ENCODE results near the gene PAPLN.

PAPLN gene

GRCh38 chr14:73236752-73237218 is 521 bp upstream of the PAPLN start:
- ATAC-seq (replicated peaks) = peak in 1 of 2 donors; percentile 1
- Mint-ChIP-seq H3K4me3 (peak overlapping the region; percentile 79 to 82), H3K27me3 (peaks cover 66 to 77% of the 10 kb centered on the region in 2 donors), H3K9me3 (no peaks in the 10 kb centered on the region), H3K36me3 (peaks cover 0 to 4% of the 10 kb centered on the region in 2 donors), H3K27ac (no peak overlapping the region), H3K4me1 (peaks cover 41 to 60% of the 10 kb centered on the region in 2 donors)
- no peak for DNase-seq

DNA sequence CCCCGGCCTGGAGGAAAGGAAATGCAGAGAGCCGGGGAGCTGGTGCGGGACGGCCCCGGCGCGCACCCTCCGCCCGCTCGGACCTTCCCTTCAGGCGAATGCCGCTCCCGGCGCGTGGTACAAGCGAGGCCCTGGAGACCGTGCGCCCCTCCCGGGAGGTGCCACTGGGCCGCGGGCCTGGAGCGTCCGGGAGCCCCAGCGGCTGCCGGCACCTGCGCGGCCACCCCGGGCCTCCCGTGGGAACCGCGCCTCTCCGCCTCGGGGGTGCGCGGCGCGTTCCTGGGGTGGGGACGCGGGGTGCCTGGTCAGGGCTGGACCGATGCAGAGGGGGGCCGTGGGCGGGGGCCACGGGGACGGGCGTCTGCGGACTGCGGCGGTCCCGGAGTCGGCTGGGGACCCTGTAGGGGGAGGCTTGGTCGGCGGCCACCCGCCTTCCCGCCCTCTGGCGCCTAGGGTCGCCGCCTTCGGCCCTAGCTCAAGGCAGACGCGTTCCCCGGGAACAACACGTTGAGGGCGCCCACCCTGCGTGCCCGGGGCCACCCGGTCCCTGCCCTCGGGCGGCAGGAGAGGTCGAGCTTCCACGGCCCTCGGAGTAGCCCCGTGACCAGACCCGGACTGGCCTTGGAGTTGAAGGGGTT is 599 bp downstream of the PAPLN start:
- Mint-ChIP-seq H3K4me3 (peak overlapping the region; percentile 70 to 79), H3K27ac (no peak overlapping the region), H3K4me1 (peaks cover 48 to 71% of the 10 kb centered on the region in 2 donors), H3K9me3 (no peaks in the 10 kb centered on the region), H3K27me3 (peaks cover 71 to 85% of the 10 kb centered on the region in 2 donors), H3K36me3 (peaks cover 0 to 4% of the 10 kb centered on the region in 2 donors)
- peak; percentile 15 to 22 for ATAC-seq (replicated peaks)
- no peak for DNase-seq

- Mint-ChIP-seq H3K4me3 (peak overlapping the region; percentile 70 to 77), H3K4me1 (peaks cover 51 to 77% of the 10 kb centered on the region in 2 donors), H3K36me3 (peaks cover 0 to 4% of the 10 kb centered on the region in 2 donors), H3K27me3 (peaks cover 72 to 89% of the 10 kb centered on the region in 2 donors), H3K27ac (no peak overlapping the region), H3K9me3 (no peaks in the 10 kb centered on the region)
- ATAC-seq (replicated peaks) (no peak), DNase-seq (no peak)
These were observed 1.1 kb downstream of the PAPLN start for GRCh38 chr14:73238424-73238852.

- Mint-ChIP-seq H3K27me3 (peaks cover 71 to 88% of the 10 kb centered on the region in 2 donors), H3K27ac (no peak overlapping the region), H3K4me3 (no peak overlapping the region), H3K36me3 (peaks cover 0 to 4% of the 10 kb centered on the region in 2 donors), H3K9me3 (no peaks in the 10 kb centered on the region), H3K4me1 (peaks cover 55 to 82% of the 10 kb centered on the region in 2 donors)
- no peak for DNase-seq
- peak in 1 of 2 donors; percentile 19 for ATAC-seq (replicated peaks)
These were observed 1.6 kb downstream of the PAPLN start for GRCh38 chr14:73238941-73239340.

- H3K4me3 Mint-ChIP-seq = peak overlapping the region; percentile 29 to 44
- ATAC-seq (replicated peaks) = no peak
- H3K27ac Mint-ChIP-seq = no peak overlapping the region
These were observed 2.3 kb downstream of the PAPLN start for GRCh38 chr14:73239393-73240241.

DNA sequence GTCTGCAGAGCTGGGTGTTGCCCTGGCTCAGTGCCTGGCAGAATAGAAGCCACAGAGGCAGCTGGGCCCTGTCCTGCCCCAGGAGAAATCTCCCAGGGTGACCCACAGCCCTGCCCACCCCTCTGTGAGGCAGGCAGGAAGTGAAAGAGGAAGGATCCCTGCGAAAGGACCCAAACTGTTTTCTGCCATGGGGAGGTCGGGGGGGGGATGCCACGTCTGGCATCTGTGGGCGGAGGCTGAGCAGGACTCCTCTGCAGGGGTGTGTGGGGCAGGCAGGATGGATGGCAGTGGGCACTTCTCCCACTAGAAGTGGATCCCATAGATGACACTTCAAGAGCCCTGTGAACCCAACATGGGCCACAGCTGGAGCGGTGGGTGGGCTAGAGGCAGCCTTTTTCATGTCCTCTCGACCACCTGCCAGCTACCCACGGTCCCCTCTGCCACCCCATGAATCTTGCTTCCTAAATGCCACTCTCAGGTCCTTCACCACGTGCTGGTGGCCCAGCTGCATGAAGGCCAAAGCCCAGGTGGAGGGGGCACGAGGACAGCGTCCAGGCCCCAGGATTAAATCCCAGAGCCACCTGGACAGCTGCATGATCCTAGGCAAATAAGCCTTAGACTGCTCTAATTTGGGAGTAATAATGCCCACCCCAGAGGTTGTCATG is 3.6 kb downstream of the PAPLN start:
- Mint-ChIP-seq H3K27ac (no peak overlapping the region), H3K4me1 (peaks cover 56 to 82% of the 10 kb centered on the region in 2 donors), H3K4me3 (peak overlapping the region in 1 of 2 donors; percentile 21), H3K9me3 (no peaks in the 10 kb centered on the region), H3K27me3 (peaks cover 63 to 68% of the 10 kb centered on the region in 2 donors), H3K36me3 (peaks cover 0 to 4% of the 10 kb centered on the region in 2 donors)
- ATAC-seq (replicated peaks) (peak; percentile 38 to 40), DNase-seq (no peak)

More at GRCh38 chr14:73239393-73240241, 2.3 kb downstream of the PAPLN start:
- Mint-ChIP-seq H3K9me3 (no peaks in the 10 kb centered on the region), H3K4me1 (peaks cover 57 to 82% of the 10 kb centered on the region in 2 donors), H3K36me3 (peaks cover 0 to 4% of the 10 kb centered on the region in 2 donors), H3K27me3 (peaks cover 72 to 81% of the 10 kb centered on the region in 2 donors)
- DNase-seq = no peak

DNA sequence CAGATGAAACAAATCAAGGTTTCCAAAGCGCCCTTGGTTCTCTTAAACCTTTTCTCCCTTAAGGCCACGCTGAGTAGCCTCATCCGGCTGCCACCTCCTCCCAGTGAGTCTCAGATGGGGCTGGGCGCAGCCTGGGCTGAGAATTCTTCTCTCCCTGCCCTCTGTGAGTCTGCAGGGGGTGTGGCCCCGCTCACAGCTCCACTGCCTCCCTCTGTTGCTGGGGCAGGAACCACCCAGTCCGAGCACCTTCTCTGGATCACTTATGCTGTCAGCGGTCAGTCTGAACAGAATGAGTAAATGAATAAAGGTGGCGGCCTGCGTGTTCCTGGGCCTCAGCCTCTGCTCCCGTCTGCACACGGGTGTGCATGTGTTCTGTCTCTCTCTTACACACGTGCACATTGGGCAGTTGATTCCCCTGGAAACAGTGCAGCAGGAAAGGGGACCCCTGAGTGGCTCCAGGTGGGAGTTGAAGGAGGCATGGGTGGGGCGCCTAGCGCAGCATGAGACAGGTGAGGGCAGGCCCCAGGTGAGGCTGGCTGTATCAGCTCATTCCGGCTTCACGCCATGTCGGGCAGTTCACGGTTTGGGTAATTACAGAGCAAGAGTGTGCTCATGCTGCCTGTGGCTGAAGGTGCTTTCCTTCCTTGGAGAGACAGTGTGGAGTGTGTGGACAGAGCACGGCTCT is 4.3 kb downstream of the PAPLN start:
- ATAC-seq (replicated peaks) (no peak), DNase-seq (no peak)
- Mint-ChIP-seq H3K27me3 (peaks cover 56 to 61% of the 10 kb centered on the region in 2 donors), H3K4me1 (peaks cover 51 to 82% of the 10 kb centered on the region in 2 donors), H3K4me3 (no peak overlapping the region), H3K27ac (no peak overlapping the region), H3K9me3 (no peaks in the 10 kb centered on the region), H3K36me3 (peaks cover 0 to 4% of the 10 kb centered on the region in 2 donors)

DNA sequence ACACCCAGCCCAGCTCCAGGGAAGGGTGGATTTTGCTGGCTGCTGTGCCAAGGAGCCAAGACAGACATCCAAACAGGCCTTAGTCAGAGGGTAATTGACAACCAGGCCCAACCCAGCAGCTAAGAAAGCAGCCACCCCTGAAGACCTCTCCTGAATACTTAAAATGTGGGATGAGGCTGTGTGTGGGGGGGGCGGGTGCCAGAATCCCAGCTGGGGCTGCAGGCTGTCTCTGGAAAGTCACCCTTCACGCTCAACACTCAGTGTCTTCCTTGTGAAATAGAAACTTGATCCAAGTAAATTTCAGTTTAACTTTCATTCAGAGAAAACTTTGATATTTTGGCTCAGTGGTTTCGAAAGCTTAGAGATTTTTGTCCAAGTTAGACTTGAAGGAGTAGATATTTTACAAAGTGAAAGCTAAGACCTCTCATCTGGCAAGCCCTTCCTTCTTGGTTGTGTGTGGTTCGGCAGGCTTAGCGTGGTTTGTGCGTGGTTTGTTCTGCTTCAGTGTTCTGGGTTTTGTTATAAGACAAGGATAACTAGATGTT is 5.1 kb downstream of the PAPLN start:
- ATAC-seq (replicated peaks) (peak; percentile 30 to 49), DNase-seq (no peak)
- Mint-ChIP-seq H3K27ac (no peak overlapping the region), H3K4me3 (peak overlapping the region in 1 of 2 donors; percentile 47), H3K36me3 (peaks cover 0 to 2% of the 10 kb centered on the region in 2 donors), H3K27me3 (peaks cover 51 to 53% of the 10 kb centered on the region in 2 donors), H3K4me1 (peaks cover 51 to 82% of the 10 kb centered on the region in 2 donors), H3K9me3 (peaks cover 1 to 3% of the 10 kb centered on the region in 2 donors)

DNA sequence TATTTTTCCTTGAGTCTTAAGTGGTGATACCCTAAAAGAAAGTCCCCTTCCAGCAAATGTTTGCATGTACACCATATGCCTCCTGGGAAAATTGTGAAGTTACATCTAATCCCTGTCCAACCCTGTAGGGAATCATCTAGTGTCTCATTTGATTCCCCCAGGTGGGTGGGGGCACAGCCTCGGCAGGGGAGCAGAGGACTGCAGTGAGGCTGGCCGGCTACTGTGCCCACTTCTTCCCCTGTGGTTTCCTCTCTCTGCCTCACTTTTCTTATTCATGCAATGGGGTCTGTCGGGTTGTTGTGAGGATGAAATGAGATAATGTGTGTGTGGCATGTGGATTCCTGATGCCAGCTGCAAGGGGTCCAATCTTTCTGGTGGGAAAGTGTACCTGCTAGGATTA is 6.0 kb downstream of the PAPLN start:
- Mint-ChIP-seq H3K9me3 (peaks cover 1 to 5% of the 10 kb centered on the region in 2 donors), H3K27me3 (peaks cover 50% of the 10 kb centered on the region in 2 donors), H3K27ac (no peak overlapping the region), H3K4me1 (peaks cover 58 to 86% of the 10 kb centered on the region in 2 donors), H3K4me3 (no peak overlapping the region), H3K36me3 (peaks cover 0 to 5% of the 10 kb centered on the region in 2 donors)
- no peak for DNase-seq
- ATAC-seq (replicated peaks) = no peak

DNA sequence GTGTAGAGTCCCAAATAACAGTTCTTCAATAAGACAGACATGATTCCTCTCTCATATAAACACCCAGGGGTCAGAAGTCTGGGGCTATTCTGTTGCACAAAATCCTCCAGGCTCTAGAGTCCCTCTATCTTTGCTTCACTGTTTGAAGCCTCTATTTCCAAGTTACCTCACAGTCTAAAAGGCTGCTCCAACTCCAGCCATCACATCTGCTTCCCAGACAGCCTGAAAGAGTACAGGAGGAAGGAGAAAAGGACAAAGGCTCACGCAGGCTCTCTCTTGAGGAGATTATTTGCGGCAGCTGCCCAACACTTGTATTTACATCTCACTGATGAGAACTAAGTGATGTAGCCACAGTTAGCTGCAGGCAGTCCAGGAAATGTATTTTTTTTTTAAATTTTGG is 6.4 kb downstream of the PAPLN start:
- H3K9me3 Mint-ChIP-seq = peaks cover 1 to 5% of the 10 kb centered on the region in 2 donors
- ATAC-seq (replicated peaks) (no peak), DNase-seq (no peak)
- H3K4me1 Mint-ChIP-seq = peaks cover 60 to 86% of the 10 kb centered on the region in 2 donors
- peaks cover 46 to 48% of the 10 kb centered on the region in 2 donors for H3K27me3 Mint-ChIP-seq
- peaks cover 0 to 5% of the 10 kb centered on the region in 2 donors for H3K36me3 Mint-ChIP-seq
- peak overlapping the region; percentile 20 for H3K27ac Mint-ChIP-seq
- no peak overlapping the region for H3K4me3 Mint-ChIP-seq

DNA sequence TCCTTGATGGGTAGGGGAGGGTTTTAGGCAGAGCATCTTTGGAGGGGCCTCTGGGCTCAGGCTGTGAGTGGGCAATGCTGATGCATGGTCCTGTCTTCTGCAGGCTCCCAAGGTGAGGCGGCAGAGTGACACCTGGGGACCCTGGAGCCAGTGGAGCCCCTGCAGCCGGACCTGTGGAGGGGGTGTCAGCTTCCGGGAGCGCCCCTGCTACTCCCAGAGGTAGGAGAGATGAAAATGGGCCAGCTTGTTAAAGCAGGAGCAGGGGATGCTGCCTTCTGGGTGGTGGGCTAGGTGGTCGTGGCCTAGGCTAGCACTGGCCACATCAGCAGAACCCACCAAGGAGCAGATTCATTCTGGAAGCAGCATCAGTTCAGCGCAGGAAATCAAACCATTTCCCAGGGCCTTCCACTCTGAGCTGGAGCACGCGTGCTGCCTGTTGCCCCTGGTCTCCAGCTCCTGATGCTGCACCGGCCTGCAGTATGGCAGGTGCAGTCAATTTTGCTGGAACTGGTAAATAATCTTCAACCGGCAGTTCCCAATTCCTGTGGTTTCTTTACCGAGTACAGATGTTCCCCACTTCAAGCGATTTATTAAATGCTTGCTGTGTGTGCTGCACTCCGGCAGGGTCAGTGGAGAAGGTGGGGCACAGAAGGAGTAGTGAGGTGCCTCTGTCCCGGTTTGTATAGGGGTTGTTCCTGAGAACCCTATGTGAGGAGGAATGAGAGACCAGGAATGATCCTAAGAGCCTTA is 7.4 kb downstream of the PAPLN start:
- ATAC-seq (replicated peaks) (no peak), DNase-seq (no peak)
- Mint-ChIP-seq H3K27ac (peak overlapping the region; percentile 9), H3K27me3 (peaks cover 36 to 39% of the 10 kb centered on the region in 2 donors), H3K9me3 (peaks cover 1 to 5% of the 10 kb centered on the region in 2 donors), H3K4me3 (peak overlapping the region; percentile 58 to 86), H3K4me1 (peaks cover 61 to 83% of the 10 kb centered on the region in 2 donors), H3K36me3 (peaks cover 0 to 5% of the 10 kb centered on the region in 2 donors)

DNA sequence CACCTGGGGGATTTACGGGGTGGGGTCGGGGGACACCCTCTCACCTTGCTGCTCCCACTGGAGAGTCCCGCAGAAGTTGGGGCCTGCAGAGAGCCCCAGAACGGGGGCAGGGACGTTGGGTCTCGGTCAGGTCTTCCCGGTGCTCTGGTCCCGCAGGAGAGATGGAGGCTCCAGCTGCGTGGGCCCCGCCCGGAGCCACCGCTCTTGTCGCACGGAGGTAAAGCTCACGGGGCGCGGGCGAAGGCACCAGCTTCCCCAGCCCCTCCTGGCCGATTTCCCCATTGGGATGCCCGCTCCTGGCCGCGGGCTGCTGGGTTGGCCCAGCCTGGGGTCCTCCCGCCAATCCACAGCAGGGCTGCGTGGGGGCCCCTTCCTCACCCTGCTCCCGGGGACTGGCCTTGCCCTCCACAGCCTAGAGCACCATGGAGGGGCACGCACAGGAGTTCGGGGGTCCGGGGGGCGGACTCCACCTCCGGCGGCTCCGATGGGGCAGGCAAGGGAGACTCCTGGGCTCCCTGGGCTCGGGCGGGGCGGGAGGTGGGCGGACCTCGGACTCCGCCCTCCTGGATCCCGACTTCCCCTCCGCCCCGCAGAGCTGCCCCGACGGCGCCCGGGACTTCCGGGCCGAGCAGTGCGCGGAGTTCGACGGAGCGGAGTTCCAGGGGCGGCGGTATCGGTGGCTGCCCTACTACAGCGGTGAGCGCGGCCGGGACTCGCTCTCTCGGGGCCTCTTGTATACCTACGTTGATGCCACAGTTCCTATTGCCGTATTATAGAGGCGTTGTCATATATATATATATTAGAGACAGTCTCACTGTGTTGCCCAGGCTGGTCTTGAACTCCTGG is 8.4 kb downstream of the PAPLN start:
- Mint-ChIP-seq H3K4me1 (peaks cover 60 to 78% of the 10 kb centered on the region in 2 donors), H3K9me3 (peaks cover 1 to 5% of the 10 kb centered on the region in 2 donors), H3K4me3 (peak overlapping the region; percentile 82 to 86), H3K27me3 (peaks cover 27 to 35% of the 10 kb centered on the region in 2 donors), H3K36me3 (peaks cover 0 to 5% of the 10 kb centered on the region in 2 donors), H3K27ac (peak overlapping the region; percentile 81)
- DNase-seq (peak; percentile 55), ATAC-seq (replicated peaks) (peak; percentile 73 to 78)

Data from stimulated activated naive B cell treated with anti-CD40 and anti-IgM and Interleukin-4, amounts not matched to agents 10 μg/mL and 1 μg/mL and 100 μg/mL, for 72 hours (primary cell).